HG03378 (cell line): Measurements from ENCODE around the gene PROCR.
"Not testable (repeated sequence)": the region's sequence is repeated elsewhere in the genome, so short reads cannot be mapped to it uniquely, and the experiment has no call there.

Source experiments
- ATAC-seq: cut with Tn5 transposase; IDR thresholded peaks from one replicate; pipeline ENCODE4 v1.9.1; 2021; ENCODE audit warnings: mild to moderate bottlenecking, moderate library complexity; ENCODE audit not compliant: unreplicated experiment

The PROCR gene

GRCh38 chr20:35164531-35164930, 7.3 kb upstream of the PROCR start:
- not testable (repeated sequence) for ATAC-seq

- ATAC-seq: no peak
Measured at GRCh38 chr20:35165221-35166185, 6.4 kb upstream of the PROCR start.

- no peak for ATAC-seq
Measured at GRCh38 chr20:35166242-35166830, 5.5 kb upstream of the PROCR start.

GRCh38 chr20:35167787-35168186, 4.1 kb upstream of the PROCR start:
- no peak for ATAC-seq

- not testable (repeated sequence) for ATAC-seq
Measured at GRCh38 chr20:35168701-35169409, 3.0 kb upstream of the PROCR start.

GRCh38 chr20:35171438-35171752, 477 bp upstream of the PROCR start:
- no peak for ATAC-seq

- no peak for ATAC-seq
Measured at GRCh38 chr20:35172434-35172806, 548 bp downstream of the PROCR start.

GRCh38 chr20:35173576-35174192, 1.8 kb downstream of the PROCR start:
- no peak for ATAC-seq

GRCh38 chr20:35174458-35175216, 2.8 kb downstream of the PROCR start:
- no peak for ATAC-seq

GRCh38 chr20:35176132-35176531, 4.3 kb downstream of the PROCR start:
- no peak for ATAC-seq

GRCh38 chr20:35179292-35180212, 7.7 kb downstream of the PROCR start:
- no peak for ATAC-seq

- no peak for ATAC-seq
Measured at GRCh38 chr20:35180266-35180665, 8.4 kb downstream of the PROCR start.

- no peak for ATAC-seq
Measured at GRCh38 chr20:35181731-35182130, 9.9 kb downstream of the PROCR start.

- ATAC-seq: not testable (repeated sequence)
Measured at GRCh38 chr20:35186691-35187289, 14.9 kb downstream of the PROCR start.

- no peak for ATAC-seq
Measured at GRCh38 chr20:35187584-35188190, 15.8 kb downstream of the PROCR start.

- ATAC-seq: not testable (repeated sequence)
Measured at GRCh38 chr20:35189223-35189622, 17.4 kb downstream of the PROCR start.

- ATAC-seq: no peak
Measured at GRCh38 chr20:35190556-35190955, 18.7 kb downstream of the PROCR start.

GRCh38 chr20:35191419-35192117, 19.7 kb downstream of the PROCR start:
- no peak for ATAC-seq
